ENCODE data around the gene TXNDC17. TPM values are rescaled to one million over a fixed set of nuclear protein-coding genes. Genes with fewer than 3 reads are reported as not detected.

The TXNDC17 gene
- total and polyA plus RNA-seq, 9 of the 15 experiments (the other 6 are each of a cell fraction or from before 2014, with no cell fraction given): 108 to 759 (median 179) TPM

GRCh38 chr17:6639586-6640535 lies 999 bp upstream of the TXNDC17 start (continued):
- TF ChIP-seq ZBTB2 (IDR thresholded peaks at IDR 0.05) (no peak), POLR2G (IDR thresholded peaks at IDR 0.05; ENCODE audit: low read depth, low read length) (peak; percentile 8; the same call in 1 of the 2 replicates), KLF10 (CRISPR knock-in tag; IDR thresholded peaks at IDR 0.05) (no peak), MBD2 (IDR thresholded peaks at IDR 0.05; ENCODE audit: borderline replicate concordance, low read depth) (no peak)

DNA sequence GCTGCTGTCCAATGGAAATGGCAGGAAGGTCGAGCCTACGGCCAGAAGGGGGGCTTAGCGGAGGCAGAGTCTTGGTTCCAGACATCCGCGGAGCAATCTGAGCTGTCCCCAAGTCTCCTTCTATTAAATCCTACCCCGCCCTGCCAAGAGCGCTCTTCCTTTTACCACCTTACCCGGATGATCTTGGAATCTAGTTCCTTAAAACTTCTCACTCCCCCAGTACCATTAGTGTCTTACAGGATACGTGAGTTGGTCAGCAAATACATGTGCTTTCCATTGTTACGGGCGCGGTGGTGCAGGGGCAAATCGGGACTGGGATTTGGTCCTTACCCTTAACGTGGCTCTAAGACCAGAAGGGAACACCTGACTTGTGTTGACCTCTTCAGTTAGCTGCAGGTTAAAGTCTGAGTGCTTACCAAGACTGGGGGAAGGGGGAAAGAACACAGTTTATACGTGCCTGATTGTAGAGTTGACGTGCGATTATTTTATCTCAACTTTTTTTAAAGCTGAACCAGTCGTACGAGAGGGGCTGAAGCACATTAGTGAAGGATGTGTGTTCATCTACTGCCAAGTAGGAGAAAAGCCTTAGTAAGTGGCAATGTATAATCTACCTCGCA lies 495 bp downstream of the TXNDC17 start:
- peak; percentile 70 for FAIRE-seq
- Histone ChIP-seq H3K9ac (ENCODE audit: insufficient read depth in 1 of 2, low read depth in 2 of 2, low read length in 2 of 2) (peak overlapping the region; percentile 72 to 97), H3K9me3 (replicated peaks; ENCODE audit: control insufficient read depth, insufficient read depth, low read depth, low read length) (no peaks in the 10 kb centered on the region), H3K4me2 (ENCODE audit: insufficient read depth, low read length) (peak overlapping the region; percentile 86), H3K36me3 (ENCODE audit: control insufficient read depth, insufficient read depth, low read length) (peaks cover 42% of the 10 kb centered on the region; the same call in 2 of the 3 replicates), H3K79me2 (ENCODE audit: control insufficient read depth, insufficient read depth, low read length) (peaks cover 52% of the 10 kb centered on the region), H3K9me1 (ENCODE audit: control insufficient read depth, insufficient read depth, low read length) (no peaks in the 10 kb centered on the region), H3K27me3 (ENCODE audit: control insufficient read depth in 2 of 2, insufficient read depth in 2 of 2, low read length in 2 of 2) (no peaks in the 10 kb centered on the region), H3K4me3 (peak overlapping the region; percentile 68), H3K27ac (ENCODE audit: extremely low read depth, low read depth, low read length) (peak overlapping the region; percentile 86), H4K20me1 (replicated peaks; ENCODE audit: control insufficient read depth, insufficient read depth, low read length) (no peaks in the 10 kb centered on the region), H3K4me1 (replicated peaks in 1 of 2; ENCODE audit: control insufficient read depth in 2 of 2, insufficient read depth in 2 of 2, low read length in 2 of 2) (peaks cover 8 to 43% of the 10 kb centered on the region in 2 experiments; a peak in 4 of 5 replicates), H2AFZ (ENCODE audit: low read depth, low read length) (peak overlapping the region; percentile 98)
- WGBS (ENCODE audit: insufficient coverage, low coverage, missing lambda C conversion rate): 1% methylated on average over 20 of the region's 20 CpGs
- ATAC-seq: peak; percentile 20
- in situ Hi-C loops (cut with MboI): no loop called here
- ChIA-PET POLR2A (interaction anchor here (0.6 to 2.1 kb wide), 3 partner anchors 10 to 207 kb away, joined by 3 to 13 read pairs (median 3); partner anchors contain the start of genes C17orf100 and MED31), CTCF (ENCODE audit: low intra/inter-chr PET ratio) (no interaction called here)
- intact Hi-C loops (cut with micrococcal nuclease): loop anchor here (10.0 kb wide), 2 partner anchors 187 to 1357 kb away; partner anchors contain the start of gene RABEP1
- BruUV-seq (replicated peaks): TSS peak; percentile 55
- DNase-seq (ENCODE audit: extremely low read depth in 1 of 4, low spot score in 3 of 4): peak in 1 of 4 experiments; percentile 37
- TF ChIP-seq ZNF695 (CRISPR knock-in tag; IDR thresholded peaks at IDR 0.05) (no peak), ERF (CRISPR knock-in tag; IDR thresholded peaks at IDR 0.05) (no peak), HMGN3 (IDR thresholded peaks at IDR 0.05; ENCODE audit: borderline replicate concordance, extremely low read depth, insufficient read length, low read depth, low read length) (no peak), SLC30A9 (CRISPR knock-in tag; IDR thresholded peaks at IDR 0.05) (no peak), POLR2AphosphoS2 (IDR thresholded peaks at IDR 0.05; ENCODE audit: low read length) (0 out of 2 replicates have a peak, but pooled peaks have one; percentile 34), FOXA3 (CRISPR knock-in tag; conservative IDR thresholded peaks at IDR 0.05 in 1 of 2, IDR thresholded peaks at IDR 0.05 in 1 of 2) (no peak), STAT6 (CRISPR knock-in tag; IDR thresholded peaks at IDR 0.05) (no peak), ZNF764 (CRISPR knock-in tag; IDR thresholded peaks at IDR 0.05; ENCODE audit: low read depth) (no peak), CSDE1 (IDR thresholded peaks at IDR 0.05) (no peak), CC2D1A (IDR thresholded peaks at IDR 0.05) (no peak), ZNF584 (CRISPR knock-in tag; IDR thresholded peaks at IDR 0.05; ENCODE audit: low read depth) (no peak), MCM5 (IDR thresholded peaks at IDR 0.05; ENCODE audit: low read depth) (no peak)

All from K562 (cell line).